ENCODE data around the gene GBX2. TPM values are rescaled to one million over a fixed set of nuclear protein-coding genes. Genes with fewer than 3 reads are reported as not detected.

Gene GBX2
- total and polyA plus RNA-seq, 12 donors: not detected

DNA sequence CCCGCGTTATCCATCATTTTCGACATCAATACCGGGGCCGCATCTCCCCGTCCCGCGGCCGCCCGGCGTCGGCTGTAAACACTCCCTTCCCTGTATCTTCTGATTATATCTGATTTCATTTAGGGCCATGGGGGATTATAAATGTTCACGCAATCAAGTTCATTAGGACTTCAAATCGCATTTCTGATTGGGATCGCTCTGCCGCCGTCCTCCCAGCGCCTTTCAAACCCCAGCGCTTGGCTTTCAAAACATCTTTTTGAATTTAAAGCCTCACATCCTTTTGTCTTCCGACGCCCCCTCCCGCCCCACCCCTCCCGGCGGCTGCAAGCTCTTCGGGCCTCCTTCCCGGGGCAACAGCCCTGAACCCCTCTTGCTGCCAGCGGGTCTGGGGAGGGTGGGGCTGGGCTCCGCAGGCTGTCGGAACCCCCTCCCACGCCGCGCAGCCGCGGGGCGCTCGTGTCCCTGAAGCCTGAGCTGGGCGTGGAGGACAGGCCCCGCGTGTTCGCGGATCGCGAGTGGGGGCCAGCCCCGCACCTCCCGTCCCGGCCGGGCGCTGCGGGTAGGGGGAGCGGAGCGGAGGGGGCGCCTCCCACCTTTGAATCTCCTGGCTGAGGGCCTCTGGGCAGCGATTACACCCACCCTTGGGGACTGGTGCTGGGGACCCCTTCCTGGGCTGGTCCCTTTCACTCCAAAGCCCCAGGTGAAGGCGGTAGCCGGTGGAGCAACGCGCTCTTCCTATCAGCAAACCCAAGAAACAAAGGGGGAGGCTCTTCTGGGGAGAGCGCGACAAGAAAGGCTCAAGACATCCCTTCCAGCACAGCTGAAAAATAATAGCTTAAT lies 11.3 kb upstream of the GBX2 start:
- no peak for TF ChIP-seq POLR2A (IDR thresholded peaks at IDR 0.05)
- TF ChIP-seq, protein P1, sequence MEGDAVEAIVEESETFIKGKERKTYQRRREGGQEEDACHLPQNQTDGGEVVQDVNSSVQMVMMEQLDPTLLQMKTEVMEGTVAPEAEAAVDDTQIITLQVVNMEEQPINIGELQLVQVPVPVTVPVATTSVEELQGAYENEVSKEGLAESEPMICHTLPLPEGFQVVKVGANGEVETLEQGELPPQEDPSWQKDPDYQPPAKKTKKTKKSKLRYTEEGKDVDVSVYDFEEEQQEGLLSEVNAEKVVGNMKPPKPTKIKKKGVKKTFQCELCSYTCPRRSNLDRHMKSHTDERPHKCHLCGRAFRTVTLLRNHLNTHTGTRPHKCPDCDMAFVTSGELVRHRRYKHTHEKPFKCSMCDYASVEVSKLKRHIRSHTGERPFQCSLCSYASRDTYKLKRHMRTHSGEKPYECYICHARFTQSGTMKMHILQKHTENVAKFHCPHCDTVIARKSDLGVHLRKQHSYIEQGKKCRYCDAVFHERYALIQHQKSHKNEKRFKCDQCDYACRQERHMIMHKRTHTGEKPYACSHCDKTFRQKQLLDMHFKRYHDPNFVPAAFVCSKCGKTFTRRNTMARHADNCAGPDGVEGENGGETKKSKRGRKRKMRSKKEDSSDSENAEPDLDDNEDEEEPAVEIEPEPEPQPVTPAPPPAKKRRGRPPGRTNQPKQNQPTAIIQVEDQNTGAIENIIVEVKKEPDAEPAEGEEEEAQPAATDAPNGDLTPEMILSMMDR (IDR thresholded peaks at IDR 0.05): no peak
- H3K27ac ChIP-seq: no peak overlapping the region
- H3K4me3 ChIP-seq: peak overlapping the region in 1 of 4 donors; percentile 1
- H3K27me3 ChIP-seq: peaks cover 61% of the 10 kb centered on the region
- 6 to 9% (median 7%) methylated on average over 32 to 59 of the region's 59 CpGs for WGBS, 4 donors
- intact Hi-C loops (cut with DNase I): loop anchor here (5.0 kb wide), 1 partner anchor 402 kb away; no protein-coding TSS in a partner anchor
- no peaks in the 10 kb centered on the region for H3K9me3 ChIP-seq (replicated peaks in 1 of 3)
- peaks cover 5 to 17% of the 10 kb centered on the region in 2 donors for H3K4me1 ChIP-seq (replicated peaks in 1 of 2)
- no peaks in the 10 kb centered on the region for H3K36me3 ChIP-seq (replicated peaks in 1 of 2)
- no peak for DNase-seq

- TF ChIP-seq POLR2A (IDR thresholded peaks at IDR 0.05): no peak
- TF ChIP-seq, protein P1 (IDR thresholded peaks at IDR 0.05): no peak
- WGBS, 4 donors: 4 to 9% (median 7%) methylated on average over 15 of the region's 15 CpGs
- Histone ChIP-seq H3K9me3 (replicated peaks in 1 of 3) (no peaks in the 10 kb centered on the region), H3K27me3 (peaks cover 62% of the 10 kb centered on the region), H3K36me3 (replicated peaks in 1 of 2) (no peaks in the 10 kb centered on the region), H3K27ac (no peak overlapping the region), H3K4me3 (no peak overlapping the region), H3K4me1 (replicated peaks in 1 of 2) (peaks cover 5 to 17% of the 10 kb centered on the region in 2 donors)
- intact Hi-C loops (cut with DNase I): loop anchor here in 1 of 2 donors (5.0 kb wide), 1 partner anchor 402 kb away; no protein-coding TSS in a partner anchor
- DNase-seq: no peak
These were observed 10.7 kb upstream of the GBX2 start for GRCh38 chr2:236178890-236179235.

GRCh38 chr2:236177967-236178889 lies 10.0 kb upstream of the GBX2 start:
- Histone ChIP-seq H3K36me3 (replicated peaks in 1 of 2) (no peaks in the 10 kb centered on the region), H3K27ac (no peak overlapping the region), H3K4me3 (peak overlapping the region in 1 of 4 donors; percentile 16), H3K27me3 (peaks cover 68% of the 10 kb centered on the region), H3K4me1 (replicated peaks in 1 of 2) (peaks cover 5 to 17% of the 10 kb centered on the region in 2 donors), H3K9me3 (replicated peaks in 1 of 3) (no peaks in the 10 kb centered on the region)
- WGBS, 4 donors: 2 to 6% (median 5%) methylated on average over 36 to 64 of the region's 65 CpGs
- intact Hi-C loops (cut with DNase I): loop anchor here in 1 of 2 donors (5.0 kb wide), 1 partner anchor 401 kb away; no protein-coding TSS in a partner anchor
- no peak for TF ChIP-seq POLR2A (IDR thresholded peaks at IDR 0.05)
- TF ChIP-seq, protein P1 (IDR thresholded peaks at IDR 0.05): peak; percentile 39 to 68 (median 56)
- peak; percentile 22 to 60 (median 54) for DNase-seq

- H3K4me3 ChIP-seq: peak overlapping the region in 1 of 4 donors; percentile 16
- 5 to 11% (median 9%) methylated on average over 4 to 20 of the region's 20 CpGs for WGBS, 4 donors
- intact Hi-C loops (cut with DNase I): loop anchor here in 1 of 2 donors (5.0 kb wide), 1 partner anchor 400 kb away; no protein-coding TSS in a partner anchor
- H3K36me3 ChIP-seq (replicated peaks in 1 of 2): no peaks in the 10 kb centered on the region
- DNase-seq: peak in 5 of 7 donors; percentile 25 to 57 (median 32)
- H3K9me3 ChIP-seq (replicated peaks in 1 of 3): no peaks in the 10 kb centered on the region
- TF ChIP-seq, protein P1 (IDR thresholded peaks at IDR 0.05): peak in 1 of 6 experiments; percentile 25
- no peak for TF ChIP-seq POLR2A (IDR thresholded peaks at IDR 0.05)
- H3K4me1 ChIP-seq (replicated peaks in 1 of 2): peaks cover 5 to 17% of the 10 kb centered on the region in 2 donors
- no peak overlapping the region for H3K27ac ChIP-seq
- H3K27me3 ChIP-seq: peaks cover 75% of the 10 kb centered on the region
These were observed 9.4 kb upstream of the GBX2 start for GRCh38 chr2:236177604-236177966.
